ENCODE measurements around the gene TSPAN3. TPM values are rescaled to one million over a fixed set of nuclear protein-coding genes. Genes with fewer than 3 reads are reported as not detected.
A peak's percentile ranks its signal among the peaks of the same experiment; 100 is the strongest.

Gene TSPAN3
- total RNA-seq, 2 experiments from 2014 or later: 35.2 to 47.2 TPM

DNA sequence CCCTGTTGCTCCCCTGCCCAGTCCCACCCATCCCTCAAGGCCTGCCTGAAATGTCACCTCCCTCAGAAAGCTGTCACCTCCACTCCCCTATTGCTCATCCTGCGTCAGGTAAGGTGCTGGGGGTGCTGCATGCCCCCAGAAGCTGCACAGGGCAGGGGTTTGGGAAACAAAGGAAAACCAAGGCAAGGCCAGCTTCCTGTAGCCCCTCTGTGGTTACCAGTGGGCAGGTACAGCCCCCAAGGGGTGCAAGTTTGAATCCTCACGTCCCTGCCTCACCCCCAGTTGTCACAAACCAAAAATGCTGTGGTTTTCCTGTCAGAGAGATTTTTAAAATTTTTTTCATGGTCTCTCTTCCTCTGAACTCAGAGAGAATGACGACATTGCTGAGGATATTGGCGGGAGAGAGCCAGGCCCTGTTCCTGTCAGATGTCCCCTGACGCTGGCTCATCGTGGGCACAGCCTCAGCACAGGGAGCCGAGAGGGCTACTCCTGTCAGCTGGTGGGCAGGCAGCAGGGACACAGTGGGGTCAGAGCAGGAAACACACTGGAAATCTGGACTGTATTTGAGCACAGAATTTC lies 49.0 kb downstream of the TSPAN3 start:
- H3K4me2 ChIP-seq (ENCODE audit: low read length): no peak overlapping the region
- DNase-seq (ENCODE audit: low spot score): no peak
- H3K4me1 ChIP-seq (ENCODE audit: insufficient read depth, low read length, poor library complexity, severe bottlenecking): peaks cover 18% of the 10 kb centered on the region
- H3K9me2 ChIP-seq (ENCODE audit: insufficient read depth, low read length): no peaks in the 10 kb centered on the region
- H4K20me1 ChIP-seq (ENCODE audit: insufficient read depth, low read length): no peaks in the 10 kb centered on the region
- no peak overlapping the region for H2AFZ ChIP-seq (ENCODE audit: low read length)
- H3K36me3 ChIP-seq (ENCODE audit: insufficient read depth, low read length): no peaks in the 10 kb centered on the region
- H3K79me2 ChIP-seq (ENCODE audit: insufficient read depth, low read depth, low read length): no peaks in the 10 kb centered on the region
- intact Hi-C loops (cut with micrococcal nuclease; ENCODE audit: unreplicated experiment): loop anchor here (5.0 kb wide), 1 partner anchor 50 kb away; no protein-coding TSS in a partner anchor
- H3K9me3 ChIP-seq (ENCODE audit: low read length): no peaks in the 10 kb centered on the region
- no peak overlapping the region for H3K4me3 ChIP-seq (ENCODE audit: low read depth, low read length, poor library complexity, severe bottlenecking)
- no peak for TF ChIP-seq EZH2phosphoT487 (IDR thresholded peaks at IDR 0.05; ENCODE audit: borderline replicate concordance, low read depth, low read length)
- TF ChIP-seq, protein P1, sequence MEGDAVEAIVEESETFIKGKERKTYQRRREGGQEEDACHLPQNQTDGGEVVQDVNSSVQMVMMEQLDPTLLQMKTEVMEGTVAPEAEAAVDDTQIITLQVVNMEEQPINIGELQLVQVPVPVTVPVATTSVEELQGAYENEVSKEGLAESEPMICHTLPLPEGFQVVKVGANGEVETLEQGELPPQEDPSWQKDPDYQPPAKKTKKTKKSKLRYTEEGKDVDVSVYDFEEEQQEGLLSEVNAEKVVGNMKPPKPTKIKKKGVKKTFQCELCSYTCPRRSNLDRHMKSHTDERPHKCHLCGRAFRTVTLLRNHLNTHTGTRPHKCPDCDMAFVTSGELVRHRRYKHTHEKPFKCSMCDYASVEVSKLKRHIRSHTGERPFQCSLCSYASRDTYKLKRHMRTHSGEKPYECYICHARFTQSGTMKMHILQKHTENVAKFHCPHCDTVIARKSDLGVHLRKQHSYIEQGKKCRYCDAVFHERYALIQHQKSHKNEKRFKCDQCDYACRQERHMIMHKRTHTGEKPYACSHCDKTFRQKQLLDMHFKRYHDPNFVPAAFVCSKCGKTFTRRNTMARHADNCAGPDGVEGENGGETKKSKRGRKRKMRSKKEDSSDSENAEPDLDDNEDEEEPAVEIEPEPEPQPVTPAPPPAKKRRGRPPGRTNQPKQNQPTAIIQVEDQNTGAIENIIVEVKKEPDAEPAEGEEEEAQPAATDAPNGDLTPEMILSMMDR (conservative IDR thresholded peaks at IDR 0.05; ENCODE audit: low read length): no peak
- H3K27ac ChIP-seq (ENCODE audit: low read depth, low read length, poor library complexity, severe bottlenecking): no peak overlapping the region
- POLR2A ChIA-PET: interaction anchor here (0.7 kb wide), 1 partner anchor 16 kb away, joined by 3 read pairs; no protein-coding TSS in a partner anchor
- CTCF ChIA-PET (ENCODE audit: unreplicated experiment): no interaction called here
- no TSS peak for BruUV-seq (replicated peaks)

DNA sequence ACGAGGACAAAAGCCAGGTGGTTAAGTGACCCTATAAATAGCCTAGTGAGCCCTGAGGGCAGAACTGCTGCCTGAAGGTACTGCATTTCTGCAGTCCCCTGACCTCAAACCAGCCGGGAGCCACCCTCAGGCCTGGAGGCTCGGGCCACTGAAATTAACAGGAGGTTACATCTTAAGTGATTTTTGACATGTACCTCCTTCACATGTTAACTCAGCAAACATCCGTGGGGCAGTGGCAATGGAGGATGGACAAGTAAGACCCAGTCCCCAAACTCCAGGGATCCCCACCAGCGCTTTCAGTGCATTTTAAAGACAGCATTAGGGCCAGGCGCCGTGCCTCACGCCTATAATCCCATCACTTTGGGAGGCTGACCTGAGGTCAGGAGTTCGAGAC lies 49.8 kb downstream of the TSPAN3 start:
- no peaks in the 10 kb centered on the region for H3K79me2 ChIP-seq (ENCODE audit: insufficient read depth, low read depth, low read length)
- peaks cover 18% of the 10 kb centered on the region for H3K4me1 ChIP-seq (ENCODE audit: insufficient read depth, low read length, poor library complexity, severe bottlenecking)
- no peaks in the 10 kb centered on the region for H4K20me1 ChIP-seq (ENCODE audit: insufficient read depth, low read length)
- intact Hi-C loops (cut with micrococcal nuclease; ENCODE audit: unreplicated experiment): loop anchor here (5.0 kb wide), 1 partner anchor 49 kb away; no protein-coding TSS in a partner anchor
- peak; percentile 13 for DNase-seq (ENCODE audit: low spot score)
- no peaks in the 10 kb centered on the region for H3K9me3 ChIP-seq (ENCODE audit: low read length)
- H3K4me3 ChIP-seq (ENCODE audit: low read depth, low read length, poor library complexity, severe bottlenecking): no peak overlapping the region
- H2AFZ ChIP-seq (ENCODE audit: low read length): no peak overlapping the region
- no peaks in the 10 kb centered on the region for H3K36me3 ChIP-seq (ENCODE audit: insufficient read depth, low read length)
- POLR2A ChIA-PET: no interaction called here
- H3K27ac ChIP-seq (ENCODE audit: low read depth, low read length, poor library complexity, severe bottlenecking): no peak overlapping the region
- CTCF ChIA-PET (ENCODE audit: unreplicated experiment): no interaction called here
- H3K9me2 ChIP-seq (ENCODE audit: insufficient read depth, low read length): no peaks in the 10 kb centered on the region
- H3K4me2 ChIP-seq (ENCODE audit: low read length): no peak overlapping the region
- TF ChIP-seq, protein P1 (conservative IDR thresholded peaks at IDR 0.05; ENCODE audit: low read length): no peak
- no peak for TF ChIP-seq EZH2phosphoT487 (IDR thresholded peaks at IDR 0.05; ENCODE audit: borderline replicate concordance, low read depth, low read length)
- BruUV-seq (replicated peaks): no TSS peak

DNA sequence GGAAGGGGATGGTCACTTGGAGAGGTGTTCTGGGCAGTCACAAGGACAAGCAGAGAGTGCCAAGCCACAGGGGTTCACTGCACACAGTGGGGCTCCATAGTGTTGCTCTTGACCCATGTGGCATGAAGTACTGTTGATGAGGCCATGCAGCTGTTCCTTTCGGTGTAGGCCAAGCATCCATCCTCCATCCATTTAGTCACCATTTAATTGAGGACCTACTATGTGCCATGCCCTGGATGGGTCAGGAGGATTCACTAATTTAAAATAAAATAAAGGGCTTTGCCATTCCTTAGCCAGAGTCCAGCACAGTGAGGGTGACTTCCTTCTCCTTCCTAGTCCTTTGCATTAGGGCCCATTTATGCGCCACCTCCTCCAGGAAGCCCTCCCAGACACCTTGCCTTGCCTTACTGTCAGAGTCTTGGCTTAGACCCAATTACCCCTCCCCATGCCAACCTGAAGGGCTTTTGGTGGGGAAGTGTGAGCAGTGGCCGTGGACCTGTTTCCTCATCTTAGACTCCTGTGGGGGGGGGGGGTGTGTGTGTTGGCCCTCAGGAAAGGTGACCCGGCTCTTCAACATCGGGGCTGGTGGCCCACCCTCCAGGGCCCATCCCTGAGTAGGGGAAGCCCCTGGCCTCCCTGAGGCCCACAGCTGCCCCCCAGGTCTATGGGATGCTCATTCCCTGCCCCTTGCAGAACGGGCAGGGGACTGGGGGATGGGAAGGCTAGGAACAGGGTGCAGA lies 50.4 kb downstream of the TSPAN3 start:
- peaks cover 18% of the 10 kb centered on the region for H3K4me1 ChIP-seq (ENCODE audit: insufficient read depth, low read length, poor library complexity, severe bottlenecking)
- H3K36me3 ChIP-seq (ENCODE audit: insufficient read depth, low read length): no peaks in the 10 kb centered on the region
- TF ChIP-seq, protein P1 (conservative IDR thresholded peaks at IDR 0.05; ENCODE audit: low read length): no peak
- no peak for TF ChIP-seq EZH2phosphoT487 (IDR thresholded peaks at IDR 0.05; ENCODE audit: borderline replicate concordance, low read depth, low read length)
- H4K20me1 ChIP-seq (ENCODE audit: insufficient read depth, low read length): no peaks in the 10 kb centered on the region
- no peaks in the 10 kb centered on the region for H3K9me3 ChIP-seq (ENCODE audit: low read length)
- intact Hi-C loops (cut with micrococcal nuclease; ENCODE audit: unreplicated experiment): loop anchor here (5.0 kb wide), 1 partner anchor 48 kb away; no protein-coding TSS in a partner anchor
- H3K4me2 ChIP-seq (ENCODE audit: low read length): no peak overlapping the region
- H3K79me2 ChIP-seq (ENCODE audit: insufficient read depth, low read depth, low read length): no peaks in the 10 kb centered on the region
- H3K27ac ChIP-seq (ENCODE audit: low read depth, low read length, poor library complexity, severe bottlenecking): no peak overlapping the region
- no peaks in the 10 kb centered on the region for H3K9me2 ChIP-seq (ENCODE audit: insufficient read depth, low read length)
- BruUV-seq (replicated peaks): no TSS peak
- ChIA-PET POLR2A (no interaction called here), CTCF (ENCODE audit: unreplicated experiment) (interaction anchor here (1.0 kb wide), 1 partner anchor 9 kb away, joined by 4 read pairs; no protein-coding TSS in a partner anchor)
- no peak overlapping the region for H2AFZ ChIP-seq (ENCODE audit: low read length)
- H3K4me3 ChIP-seq (ENCODE audit: low read depth, low read length, poor library complexity, severe bottlenecking): no peak overlapping the region
- DNase-seq (ENCODE audit: low spot score): no peak

Measured in OCI-LY7 (cell line).